DMS53 treated with DMSO at 0.1 percent for 48 hours (cell line): ENCODE data around the gene THRSP.
"Not testable (repeated sequence)": the region's sequence is repeated elsewhere in the genome, so short reads cannot be mapped to it uniquely, and the experiment has no call there.

Experiments
- DNase-seq: peaks from one replicate; lab custom pipeline; 2025; ENCODE audit not compliant: unreplicated experiment; lab: John Stamatoyannopoulos, UW

The THRSP gene, protein sequence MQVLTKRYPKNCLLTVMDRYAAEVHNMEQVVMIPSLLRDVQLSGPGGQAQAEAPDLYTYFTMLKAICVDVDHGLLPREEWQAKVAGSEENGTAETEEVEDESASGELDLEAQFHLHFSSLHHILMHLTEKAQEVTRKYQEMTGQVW

DNA sequence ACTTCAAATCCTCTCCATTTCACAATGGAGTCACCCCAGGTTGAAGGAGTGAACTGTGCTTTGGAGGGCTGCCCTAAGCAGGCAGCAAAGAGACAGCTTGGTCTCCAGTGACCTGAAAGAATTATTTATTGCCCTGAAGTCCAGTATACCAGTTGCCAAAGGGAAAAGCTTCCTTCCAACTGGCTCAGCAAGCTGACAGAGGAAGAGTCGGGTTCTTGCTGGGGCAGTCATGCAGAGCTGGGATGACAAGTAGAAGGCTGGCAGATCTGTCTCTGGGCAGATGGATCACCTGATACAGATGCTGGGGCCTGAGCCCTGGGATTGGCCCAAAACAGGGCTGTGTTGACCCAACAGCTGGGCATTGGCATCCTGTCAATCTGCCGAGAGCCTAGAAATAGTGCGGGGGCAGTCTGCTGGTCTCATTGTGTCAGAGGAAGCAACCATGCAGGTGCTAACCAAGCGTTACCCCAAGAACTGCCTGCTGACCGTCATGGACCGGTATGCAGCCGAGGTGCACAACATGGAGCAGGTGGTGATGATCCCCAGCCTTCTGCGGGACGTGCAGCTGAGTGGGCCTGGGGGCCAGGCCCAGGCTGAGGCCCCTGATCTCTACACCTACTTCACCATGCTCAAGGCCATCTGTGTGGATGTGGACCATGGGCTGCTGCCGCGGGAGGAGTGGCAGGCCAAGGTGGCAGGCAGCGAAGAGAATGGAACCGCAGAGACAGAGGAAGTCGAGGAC lies at the start of gene THRSP:
Gene THRSP, plus strand, starts transcription at position 422 of the 742 bp plus-strand sequence. Its CDS starts 21 bp downstream, at position 443.
- DNase-seq: no peak

DNA sequence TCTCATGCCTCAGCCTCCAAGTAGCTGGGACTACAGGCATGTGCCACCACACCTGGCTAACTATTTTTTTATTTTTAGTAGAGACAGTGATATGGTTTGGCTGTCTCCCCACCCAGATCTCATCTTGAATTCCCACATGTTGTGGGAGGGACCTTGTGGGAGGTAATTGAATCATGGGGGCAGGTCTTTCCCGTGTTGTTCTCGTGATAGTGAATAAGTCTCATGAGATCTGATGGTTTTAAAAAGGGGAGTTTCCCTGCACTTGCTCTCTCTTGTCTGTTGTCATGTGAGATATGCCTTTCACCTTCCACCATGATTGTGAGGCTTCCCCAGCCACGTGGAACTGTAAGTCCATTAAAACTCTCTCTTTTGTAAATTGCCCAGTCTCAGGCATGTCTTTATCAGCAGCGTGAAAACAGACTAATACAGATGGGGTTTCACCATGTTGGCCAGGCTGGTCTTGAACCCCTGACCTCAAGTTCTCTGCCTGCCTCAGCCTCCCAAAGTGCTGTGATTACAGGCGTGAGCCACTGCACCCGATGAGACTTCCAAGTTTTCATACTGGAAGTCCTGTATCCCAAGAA lies 48.6 kb upstream of the THRSP start:
- not testable (repeated sequence) for DNase-seq

DNA sequence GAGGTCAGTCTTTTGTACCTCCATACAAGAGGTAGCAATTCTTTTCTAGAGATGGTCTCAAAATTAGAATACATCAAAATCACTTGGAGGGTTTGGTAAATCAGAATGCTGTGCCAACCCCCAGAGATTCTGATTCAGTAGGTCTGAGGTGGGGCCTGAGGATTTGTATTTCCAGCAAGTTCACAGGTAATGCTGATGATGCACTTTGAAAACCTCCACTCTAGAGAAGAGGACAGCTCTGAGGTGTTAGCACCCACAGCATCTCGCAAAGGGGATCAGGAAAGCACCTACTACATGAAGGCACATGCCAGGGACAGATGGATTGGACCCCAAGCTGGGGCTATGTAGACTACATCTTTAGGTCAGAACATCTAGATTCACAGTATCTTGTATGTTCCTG lies 47.8 kb upstream of the THRSP start:
- no peak for DNase-seq

DNA sequence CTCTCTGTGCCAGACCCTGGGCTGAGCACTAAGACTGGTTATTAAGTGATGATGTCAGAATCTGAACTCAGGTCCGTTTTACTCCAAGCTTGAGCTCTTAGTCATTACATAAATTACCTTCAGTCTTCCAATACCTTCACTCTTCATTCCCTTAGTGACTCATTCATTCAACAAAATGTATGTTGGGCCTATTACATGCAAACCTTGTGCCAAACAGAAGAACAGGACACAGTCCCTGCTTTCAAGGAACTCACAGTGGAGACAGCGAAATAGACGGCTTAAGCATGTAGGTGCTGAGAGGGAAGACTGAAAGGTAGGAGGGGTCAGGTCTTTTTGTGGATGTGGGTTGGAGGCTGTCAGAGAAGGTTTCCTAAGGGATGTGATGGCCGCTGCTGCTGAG lies 43.9 kb upstream of the THRSP start:
- DNase-seq: no peak

DNA sequence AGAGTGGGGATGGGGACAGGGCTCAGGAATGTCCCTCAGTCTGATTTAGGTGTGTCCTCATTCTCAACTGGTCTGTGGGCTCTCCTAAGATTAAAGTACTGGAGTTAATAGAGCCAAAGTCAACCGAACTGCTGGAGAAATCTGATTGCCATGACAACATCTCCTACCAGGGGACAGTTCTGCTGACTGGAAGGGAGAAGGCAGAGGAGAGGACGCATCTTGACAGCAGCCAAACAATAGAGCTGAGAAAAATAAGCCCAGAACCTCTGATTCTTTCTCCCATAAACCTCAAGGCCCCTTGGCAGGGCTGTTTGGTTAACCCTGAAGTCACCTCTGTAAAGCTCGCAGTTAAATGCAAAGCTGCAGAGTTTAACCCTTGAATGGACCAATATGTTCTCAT lies 43.4 kb upstream of the THRSP start:
- no peak for DNase-seq

DNA sequence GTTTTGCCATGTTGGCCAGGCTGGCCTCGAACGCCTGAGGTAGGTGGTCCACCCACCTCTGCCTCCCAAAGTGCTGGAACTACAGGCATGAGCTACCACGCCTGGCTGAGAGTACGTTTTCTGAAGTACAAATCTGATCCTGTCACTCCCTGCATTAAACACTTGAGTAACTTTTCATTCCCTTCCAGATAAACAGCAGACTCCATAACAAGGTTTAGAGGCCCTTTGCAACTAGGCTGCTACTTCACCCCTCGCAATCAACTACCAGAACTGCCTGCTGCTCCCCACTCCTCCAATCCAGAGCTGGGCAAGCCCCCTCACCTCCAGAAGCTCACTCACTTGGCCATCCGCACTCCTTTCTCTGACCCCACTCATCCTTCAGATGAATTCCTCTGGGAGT lies 42.0 kb upstream of the THRSP start:
- DNase-seq: no peak

DNA sequence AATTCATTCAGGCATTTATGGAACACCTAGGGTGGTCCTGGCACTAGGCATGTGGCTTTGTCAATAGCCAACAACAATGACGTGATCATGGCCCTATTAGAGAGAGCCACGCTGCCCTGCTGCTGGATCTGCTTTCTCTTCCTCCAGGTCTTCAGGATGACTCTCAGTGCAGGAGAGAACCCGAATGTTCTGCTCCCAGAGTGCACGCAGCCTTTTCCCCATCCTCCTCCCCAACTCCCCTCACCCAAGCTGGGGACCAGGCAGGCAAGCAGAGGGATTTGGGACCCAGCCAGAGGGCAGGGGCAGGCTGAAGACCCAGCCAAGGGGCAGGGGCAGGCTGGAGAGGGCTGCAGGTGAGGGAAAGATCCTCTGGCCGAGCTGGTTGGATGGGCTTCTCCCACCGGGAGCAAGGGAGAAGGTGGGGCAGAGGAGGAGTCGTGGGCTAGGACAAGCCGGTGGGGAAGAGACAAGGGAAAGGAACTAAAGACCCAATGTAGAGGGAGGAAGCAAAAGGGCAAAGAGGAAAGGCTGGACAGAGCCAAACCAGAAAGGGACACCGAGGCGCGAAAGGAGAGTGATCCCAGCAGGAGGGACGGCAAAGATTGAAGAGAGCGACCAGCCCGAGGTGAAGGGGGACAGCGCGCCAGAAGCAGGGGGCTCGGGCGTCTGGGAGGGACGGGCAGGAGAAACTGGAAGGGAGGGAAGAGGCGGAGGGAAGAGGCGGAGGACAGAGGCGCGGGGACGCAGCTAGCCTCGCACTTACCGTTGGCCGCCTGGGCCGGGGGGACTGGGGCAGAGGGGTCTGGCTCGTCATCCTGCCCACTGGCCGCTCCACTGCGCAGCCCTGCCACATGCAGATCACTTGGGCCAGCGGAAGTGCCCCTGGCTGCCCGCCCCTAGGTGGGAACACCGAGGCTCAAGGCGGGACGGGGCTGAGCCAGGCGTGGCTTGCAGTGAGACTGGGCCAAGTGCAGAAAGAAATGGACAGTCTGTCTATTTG lies 41.0 kb upstream of the THRSP start, which contains the start of gene KCTD14:
Gene KCTD14, minus strand, starts transcription at position 880 of the 1,000 bp plus-strand sequence. Its CDS starts 27 bp downstream, at position 853.
- DNase-seq: peak; percentile 69

DNA sequence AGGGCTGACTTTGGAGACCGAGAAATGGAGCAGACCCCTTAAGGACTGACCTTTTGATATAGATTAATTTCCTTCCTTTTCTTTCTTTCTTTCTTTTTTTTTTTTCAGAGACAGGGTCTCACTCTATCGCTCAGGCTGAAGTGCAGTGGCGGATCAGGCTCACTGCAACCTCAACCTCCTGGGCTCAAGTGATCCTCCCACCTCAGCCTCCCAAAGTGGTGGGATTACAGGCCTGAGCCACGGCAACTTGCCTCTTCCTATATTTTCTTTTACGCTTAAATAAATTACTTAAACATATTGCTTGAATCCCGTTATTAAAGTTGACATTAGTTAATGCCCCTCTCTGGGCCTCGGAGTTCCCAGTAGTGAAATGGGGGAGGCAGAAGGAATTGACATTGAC lies 40.2 kb upstream of the THRSP start:
- DNase-seq: no peak

DNA sequence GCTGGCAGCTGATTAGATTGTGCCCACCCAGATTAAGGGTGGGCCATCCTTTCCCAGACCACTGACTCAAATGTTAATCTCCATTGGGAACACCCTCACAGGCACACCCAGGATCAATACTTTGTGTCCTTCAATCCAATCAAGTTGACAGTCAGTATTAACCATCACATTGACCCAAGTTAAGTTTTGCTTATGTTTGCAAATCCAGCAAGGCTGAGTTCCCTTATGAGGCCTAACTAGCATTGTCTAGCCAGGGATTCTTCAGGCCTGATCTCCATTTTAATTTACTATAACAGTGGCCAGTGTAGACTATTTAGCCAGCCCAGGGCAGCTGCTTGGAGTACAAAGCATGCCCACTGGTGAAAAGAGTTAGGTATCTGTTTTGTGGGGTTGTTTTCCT lies 38.3 kb upstream of the THRSP start:
- no peak for DNase-seq

DNA sequence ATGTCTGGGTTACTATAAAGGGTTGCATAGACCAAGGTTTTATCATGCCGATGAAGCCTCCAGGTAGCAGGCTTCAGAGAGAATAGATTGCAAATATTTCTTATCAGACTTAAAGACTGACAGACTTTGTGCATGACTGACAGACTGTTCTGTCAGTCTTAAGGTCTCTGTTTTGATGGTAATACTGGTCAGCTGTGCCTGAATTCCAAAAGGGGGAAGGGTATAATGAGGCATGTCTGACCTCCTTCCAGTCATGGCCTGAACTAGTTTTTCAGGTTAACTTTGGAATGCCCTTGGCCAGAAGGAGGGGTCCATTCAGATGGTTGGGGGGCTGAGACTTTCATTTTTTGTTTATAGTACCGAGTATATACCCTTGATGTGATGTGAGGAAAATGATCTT lies 35.9 kb upstream of the THRSP start:
- no peak for DNase-seq

DNA sequence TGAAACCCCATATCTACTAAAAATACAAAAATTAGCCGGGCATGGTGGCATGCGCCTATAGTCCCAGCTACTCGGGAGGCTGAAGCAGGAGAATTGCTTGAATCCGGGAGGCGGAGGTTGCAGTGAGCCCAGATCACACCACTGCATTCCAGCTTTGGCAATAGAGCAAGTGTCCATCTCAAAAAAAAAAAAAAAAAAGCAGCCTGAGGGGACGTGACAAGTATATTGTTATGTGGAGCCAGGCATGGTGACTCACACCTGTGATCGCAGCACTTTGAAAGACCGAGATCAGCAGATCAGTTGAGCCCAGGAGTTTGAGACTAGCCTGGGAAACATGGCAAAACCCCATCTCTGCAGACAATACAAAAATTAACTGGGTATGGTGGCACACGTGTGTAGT lies 35.2 kb upstream of the THRSP start:
- peak; percentile 33 for DNase-seq

DNA sequence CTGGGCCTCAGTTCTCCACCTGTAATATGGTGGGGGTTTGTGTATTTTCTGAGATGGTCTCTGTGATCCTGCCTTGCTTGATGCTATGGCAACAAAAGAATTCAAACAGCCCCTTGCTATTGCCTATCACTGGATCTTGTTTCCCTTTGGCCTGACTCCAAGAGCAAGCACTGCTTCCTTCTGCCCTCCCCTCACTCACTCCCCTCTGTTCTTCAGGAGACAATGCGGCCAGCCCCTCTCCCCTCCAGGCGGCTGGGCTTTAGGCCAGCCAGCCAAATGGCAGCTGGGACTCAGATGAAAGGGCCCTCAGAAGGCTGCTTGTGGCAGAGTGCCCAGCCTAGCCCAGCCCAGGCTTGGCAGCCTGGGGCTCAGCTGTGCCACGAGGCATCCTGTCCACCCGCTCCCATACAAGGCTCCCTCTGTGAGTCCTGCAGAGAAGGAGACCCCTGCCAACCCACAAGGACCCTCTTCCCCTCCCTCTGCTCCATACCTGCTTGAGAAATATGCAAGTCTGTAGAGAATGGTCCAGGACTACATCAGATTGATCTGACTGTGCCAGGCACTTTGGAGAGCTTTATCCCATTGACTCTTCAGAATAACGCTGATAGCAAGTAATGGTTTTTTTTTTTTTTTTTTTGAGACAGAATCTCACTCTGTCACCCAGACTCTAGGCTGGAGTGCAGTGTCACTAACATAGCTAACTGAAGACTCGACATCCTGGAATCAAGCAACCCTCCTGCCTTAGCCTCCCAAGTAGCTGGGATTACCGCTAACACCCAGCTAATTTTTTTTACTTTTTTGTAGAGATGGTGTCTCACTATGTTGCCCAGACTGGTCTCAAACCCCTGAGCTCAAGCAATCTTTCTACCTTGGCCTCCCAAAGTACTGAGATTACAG lies 33.0 kb upstream of the THRSP start:
- peak; percentile 66 for DNase-seq

DNA sequence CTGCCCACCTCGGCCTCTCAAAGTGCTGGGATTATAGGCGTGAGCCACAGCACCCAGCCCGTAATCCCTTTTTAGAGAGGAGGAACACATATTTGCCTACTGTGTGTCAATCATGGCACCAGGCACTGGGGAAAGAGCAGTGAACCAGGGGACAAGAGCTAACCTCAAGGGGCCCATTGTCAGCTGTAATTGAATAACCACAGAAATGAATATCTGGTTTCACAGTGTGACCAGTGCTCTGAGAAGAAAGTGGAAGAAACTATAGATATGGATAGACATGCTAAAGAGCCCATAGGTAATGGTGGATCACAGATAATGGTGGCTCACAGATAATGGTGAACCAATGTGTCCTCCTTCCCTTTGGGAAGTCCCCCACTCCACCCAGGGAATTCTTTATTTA lies 32.0 kb upstream of the THRSP start:
- no peak for DNase-seq

DNA sequence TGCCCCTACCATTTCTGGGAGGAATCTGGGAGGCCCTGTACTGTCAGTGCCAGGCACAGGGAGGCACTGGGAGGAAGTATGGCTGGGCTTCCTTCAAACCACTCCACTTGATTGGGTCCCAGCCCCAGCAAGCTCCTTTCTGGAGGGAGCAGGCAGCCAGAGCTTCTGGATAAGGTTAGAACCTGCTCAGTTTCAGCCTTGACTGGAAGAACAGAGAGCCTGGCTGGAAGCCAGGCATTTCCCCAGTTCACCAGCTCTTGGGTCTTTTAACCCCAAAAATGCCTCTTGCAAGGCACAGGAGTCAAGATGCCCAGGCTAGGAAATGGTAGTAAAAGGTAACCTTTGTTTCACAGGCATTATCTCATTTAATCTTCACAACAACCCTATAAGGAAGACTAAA lies 31.6 kb upstream of the THRSP start:
- DNase-seq: no peak

DNA sequence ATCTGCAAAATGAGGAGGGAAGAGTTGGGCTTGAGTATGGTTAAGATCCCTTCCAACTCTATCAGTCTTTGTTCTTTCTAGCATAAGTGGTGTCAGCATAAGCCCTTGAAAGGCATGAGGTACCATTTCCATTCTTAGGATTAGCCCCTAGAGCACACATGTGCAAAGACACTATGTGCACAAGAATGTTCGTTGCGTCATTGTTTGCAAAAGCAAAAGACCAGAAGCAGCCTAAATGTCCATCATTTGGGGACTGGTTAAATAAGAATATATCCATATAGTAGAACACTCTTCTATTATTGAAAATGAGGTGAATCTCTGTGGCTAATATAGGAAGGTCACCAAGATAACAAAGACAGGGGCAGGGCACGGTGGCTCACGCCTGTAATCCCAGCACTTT lies 30.6 kb upstream of the THRSP start:
- DNase-seq: no peak

DNA sequence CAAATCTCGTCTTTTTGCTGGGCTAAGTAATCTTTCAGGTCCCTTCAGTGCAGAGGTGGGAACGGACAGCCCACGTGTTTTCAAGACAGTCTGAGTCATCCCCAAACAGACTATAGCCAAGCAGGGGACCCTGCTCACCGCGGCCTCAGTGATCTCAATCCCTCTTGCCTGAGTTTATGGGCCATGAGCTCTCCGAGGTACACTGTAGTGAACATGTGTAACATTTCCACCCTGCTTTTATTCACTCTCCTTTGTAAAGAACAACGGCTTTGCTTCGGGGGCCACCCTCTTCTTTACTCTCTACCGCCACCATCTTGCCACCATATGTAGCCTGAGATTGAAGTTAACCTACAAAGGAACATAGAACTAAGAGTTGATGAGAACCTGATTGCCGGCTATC lies 29.0 kb upstream of the THRSP start:
- DNase-seq: no peak

DNA sequence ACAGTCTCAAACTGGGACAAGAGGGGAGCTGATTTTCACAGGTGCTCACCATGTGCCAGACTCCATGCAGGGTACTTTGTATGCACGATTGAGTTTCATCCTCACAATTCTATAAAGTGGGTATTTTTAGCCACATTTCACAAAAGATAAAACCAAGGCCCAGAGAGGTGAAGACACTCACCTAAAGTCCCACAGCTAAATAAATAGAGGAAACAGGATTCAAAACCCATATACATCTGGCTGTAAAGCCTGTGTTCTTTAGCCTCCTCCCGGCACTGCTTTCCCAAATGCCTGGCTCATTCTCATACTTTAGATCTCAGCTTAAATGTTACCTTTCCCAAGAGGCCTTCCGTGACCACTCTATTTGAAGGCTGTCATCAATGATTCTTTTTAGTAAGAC lies 27.3 kb upstream of the THRSP start:
- DNase-seq: no peak

DNA sequence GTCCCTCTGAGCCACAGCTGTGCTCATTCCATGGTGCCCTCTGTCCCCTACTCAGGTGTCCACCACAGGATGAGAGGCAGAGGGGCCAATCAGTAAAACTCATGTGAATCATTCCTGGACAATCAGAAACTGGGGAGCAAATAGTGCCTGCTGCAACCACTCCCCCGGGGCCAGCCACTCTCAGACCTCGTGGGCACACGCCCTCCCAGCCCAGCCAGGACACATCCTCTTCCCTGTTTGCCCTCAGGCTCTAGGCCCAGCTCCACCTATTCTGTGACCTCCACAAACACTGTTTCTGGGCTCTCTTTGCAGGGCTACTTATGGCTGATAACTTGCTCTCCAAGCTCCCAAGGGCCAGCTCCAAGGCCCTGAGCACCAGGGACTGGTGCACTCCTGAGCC lies 26.6 kb upstream of the THRSP start:
- DNase-seq: no peak

DNA sequence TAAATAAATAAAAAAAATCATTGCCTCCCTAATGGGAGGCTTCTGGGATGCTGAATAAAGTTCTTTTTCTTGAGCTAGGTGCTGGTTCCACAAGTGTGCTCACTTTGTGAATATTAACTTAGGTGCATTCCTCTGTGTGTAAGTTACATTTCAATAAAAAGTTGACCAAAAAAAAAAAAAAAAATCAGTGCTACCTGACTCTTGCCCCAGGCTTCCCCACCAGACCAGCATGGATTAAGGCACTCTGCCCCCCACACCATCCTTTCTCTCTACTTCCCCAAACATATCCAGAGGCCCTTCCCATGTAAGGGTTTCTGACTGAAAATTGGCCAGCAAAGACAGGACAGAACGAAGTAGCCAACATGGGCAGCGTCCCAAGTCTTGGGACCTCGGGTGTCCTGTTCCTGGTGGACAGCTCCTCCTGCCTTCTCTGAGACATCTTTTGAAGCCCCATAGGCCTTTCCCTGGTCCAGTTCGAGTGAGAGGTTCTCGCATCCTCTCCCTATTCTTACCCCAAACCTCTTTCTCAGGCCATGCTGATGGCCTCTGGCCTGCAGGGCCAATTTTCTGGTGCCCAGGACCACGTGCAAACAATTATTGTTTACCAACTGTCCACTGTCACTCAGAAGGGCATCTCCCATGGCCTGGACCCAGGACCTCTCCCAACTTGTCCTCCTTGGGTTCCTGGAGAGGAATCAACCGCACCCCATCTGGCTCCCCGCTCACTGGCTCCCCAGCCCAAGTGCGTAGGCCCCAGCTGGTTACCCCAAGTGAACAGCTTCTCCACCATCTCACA lies 25.6 kb upstream of the THRSP start:
- DNase-seq: no peak
